Endodermal cell (in vitro differentiated cells): Measurements from ENCODE around the gene USP28. TPM values are rescaled to one million over a fixed set of nuclear protein-coding genes. Genes with fewer than 3 reads are reported as not detected.

ENCODE experiments used
- DNase-seq: peaks from one replicate; pipeline ENCODE4 v3.0.0-alpha.2; 2017
- H3K27ac ChIP-seq: 2 replicates; pipeline ENCODE4 v1.5.1; 2013; ENCODE audit warnings: mild to moderate bottlenecking, low read depth, low read length, moderate library complexity
- H3K27me3 ChIP-seq: 2 replicates; pipeline ENCODE4 v1.6.1; 2013; ENCODE audit warnings: mild to moderate bottlenecking, low read length, moderate library complexity; ENCODE audit not compliant: insufficient read depth, control insufficient read depth, poor library complexity, severe bottlenecking
- H3K36me3 ChIP-seq: 2 replicates; pipeline ENCODE4 v1.7.0; 2013; ENCODE audit warnings: mild to moderate bottlenecking, low read length, moderate library complexity; ENCODE audit not compliant: control insufficient read depth, insufficient read depth
- H3K4me1 ChIP-seq: one replicate; pipeline ENCODE4 v1.7.0; 2013; ENCODE audit warnings: low read length; ENCODE audit not compliant: control insufficient read depth, insufficient read depth
- H3K4me3 ChIP-seq: 2 replicates; pipeline ENCODE4 v1.5.1; 2013; ENCODE audit warnings: mild to moderate bottlenecking, low read length, moderate library complexity
- H3K9ac ChIP-seq: 2 replicates; pipeline ENCODE4 v1.6.1; 2013; ENCODE audit warnings: mild to moderate bottlenecking, low read length, moderate library complexity; ENCODE audit not compliant: poor library complexity, severe bottlenecking; ENCODE audit errors: extremely low read depth
- H3K9me3 ChIP-seq: 2 replicates; pipeline ENCODE4 v1.6.1; 2013; ENCODE audit warnings: mild to moderate bottlenecking, low read length, moderate library complexity; ENCODE audit not compliant: control insufficient read depth
- H3K27ac Mint-ChIP-seq: 2 replicates; pipeline ENCODE4 v1.8.0; 2020; ENCODE audit warnings: mixed read lengths
- H3K27me3 Mint-ChIP-seq: 2 replicates; pipeline ENCODE4 v1.8.0; 2021; ENCODE audit warnings: mild to moderate bottlenecking, mixed read lengths; ENCODE audit not compliant: insufficient read depth
- H3K36me3 Mint-ChIP-seq: 2 replicates; pipeline ENCODE4 v1.8.0; 2020; ENCODE audit warnings: low read depth, mixed read lengths
- H3K4me1 Mint-ChIP-seq: 2 replicates; pipeline ENCODE4 v1.8.0; 2020; ENCODE audit warnings: mixed read lengths
- H3K4me3 Mint-ChIP-seq: 2 replicates; pipeline ENCODE4 v1.8.0; 2020; ENCODE audit warnings: mild to moderate bottlenecking, moderate library complexity, mixed read lengths
- H3K9me3 Mint-ChIP-seq: 2 replicates; pipeline ENCODE4 v1.8.0; 2020; ENCODE audit warnings: mild to moderate bottlenecking, mixed read lengths
- CTCF ChIP-seq: fragments of 200-600 bp; sonication (generic); conservative IDR thresholded peaks from 2 replicates; pipeline ENCODE4 v1.5.0; 2021; ENCODE audit warnings: antibody characterized with exemption, mild to moderate bottlenecking
- WGBS, 2 experiments: methylation state at CpG; one replicate each; pipeline versions ENCODE4 v1.1.5 to v1.1.7; 2013; ENCODE audit warnings: missing lambda C conversion rate in 2 of 2, mixed read lengths in 1 of 2; ENCODE audit not compliant: insufficient coverage in 1 of 2, insufficient read length in 1 of 2; 5-methylcytosine and 5-hydroxymethylcytosine counted together
- total RNA-seq, 2 donors: library from RNA; stranded (reverse); fragmentation: NEBNext Ultra II Directional in 1 of 2; extraction: Animal tissue kit (Norgen Biotek cat#: 25700) in 1 of 2; gene quantifications; 2 replicates in 1 of 2; 3 replicates in 1 of 2; pipeline ENCODE4 v1.2.1, GENCODE V29; 2021

The USP28 gene
- total RNA-seq, 2 donors from 2014 or later: 67.0 to 73.7 TPM

GRCh38 chr11:113874581-113875233, 665 bp downstream of the USP28 start:
- peak overlapping the region; percentile 9 for H3K27ac ChIP-seq
- H3K9me3 ChIP-seq: no peaks in the 10 kb centered on the region
- 0 to 3% methylated on average over 5 to 17 of the region's 19 CpGs for WGBS, 2 experiments
- peak overlapping the region; percentile 83 for H3K4me3 Mint-ChIP-seq
- H3K36me3 Mint-ChIP-seq: peaks cover 16% of the 10 kb centered on the region
- H3K4me1 Mint-ChIP-seq: peaks cover 24% of the 10 kb centered on the region
- H3K27me3 ChIP-seq: no peaks in the 10 kb centered on the region
- H3K9ac ChIP-seq: peak overlapping the region; percentile 86
- H3K9me3 Mint-ChIP-seq: peaks cover 6% of the 10 kb centered on the region
- peak overlapping the region; percentile 96 for H3K4me3 ChIP-seq
- H3K27ac Mint-ChIP-seq: peak overlapping the region; percentile 91
- H3K27me3 Mint-ChIP-seq: no peaks in the 10 kb centered on the region
- TF ChIP-seq CTCF: no peak
- H3K4me1 ChIP-seq: peaks cover 7% of the 10 kb centered on the region
- peaks cover 4% of the 10 kb centered on the region for H3K36me3 ChIP-seq
- DNase-seq: no peak

- Histone ChIP-seq H3K9ac (peak overlapping the region; percentile 86), H3K27me3 (no peaks in the 10 kb centered on the region), H3K27ac (no peak overlapping the region), H3K4me3 (peak overlapping the region; percentile 96), H3K36me3 (peaks cover 4% of the 10 kb centered on the region), H3K4me1 (peaks cover 7% of the 10 kb centered on the region), H3K9me3 (no peaks in the 10 kb centered on the region)
- WGBS, 2 experiments: 42 to 87% methylated on average over 3 to 17 of the region's 19 CpGs
- Mint-ChIP-seq H3K36me3 (peaks cover 20% of the 10 kb centered on the region), H3K27ac (peak overlapping the region; percentile 91), H3K27me3 (no peaks in the 10 kb centered on the region), H3K9me3 (no peaks in the 10 kb centered on the region), H3K4me1 (peaks cover 24% of the 10 kb centered on the region), H3K4me3 (peak overlapping the region; percentile 83)
- no peak for TF ChIP-seq CTCF
- DNase-seq: peak; percentile 57
Observed at GRCh38 chr11:113874096-113874495, 1.3 kb downstream of the USP28 start.

- peak; percentile 71 for DNase-seq
- Mint-ChIP-seq H3K4me1 (peaks cover 24% of the 10 kb centered on the region), H3K9me3 (no peaks in the 10 kb centered on the region), H3K27me3 (no peaks in the 10 kb centered on the region), H3K27ac (peak overlapping the region; percentile 19), H3K4me3 (peak overlapping the region; percentile 83), H3K36me3 (peaks cover 23% of the 10 kb centered on the region)
- Histone ChIP-seq H3K4me3 (peak overlapping the region; percentile 96), H3K27ac (no peak overlapping the region), H3K4me1 (peaks cover 7% of the 10 kb centered on the region), H3K9ac (peak overlapping the region; percentile 6), H3K27me3 (no peaks in the 10 kb centered on the region), H3K9me3 (no peaks in the 10 kb centered on the region), H3K36me3 (peaks cover 8% of the 10 kb centered on the region)
- WGBS, 2 experiments: 15 to 22% methylated on average over 4 to 5 of the region's 5 CpGs
- no peak for TF ChIP-seq CTCF
Observed at GRCh38 chr11:113873236-113873626, 2.1 kb downstream of the USP28 start.
